Panc1 (cell line): Measurements from ENCODE around the gene EML5. TPM values are rescaled to one million over a fixed set of nuclear protein-coding genes. Genes with fewer than 3 reads are reported as not detected.

ENCODE experiments used
- ATAC-seq: fragments of 200-7000 bp; cut with Tn5 transposase; 2 replicates; pipeline ENCODE4 v1.9.1; 2020; ENCODE audit warnings: mild to moderate bottlenecking, moderate library complexity
- Bru-seq: library from RNA; stranded (reverse); fragments of 400-500 nt; gene quantifications from one replicate; lab custom pipeline; 2021; lab: Mats Ljungman, UMichigan
- BruChase-seq, 2 experiments: library from RNA; stranded (reverse); fragments of 400-500 nt; gene quantifications; one replicate each; lab custom pipeline; 2021; lab: Mats Ljungman, UMichigan
- BruUV-seq: library from RNA; stranded (reverse); fragments of 400-500 nt; replicated peaks from 2 replicates; lab custom pipeline; 2021; lab: Mats Ljungman, UMichigan
- CTCF ChIA-PET: fragments of 300-600 bp; sonication (Branson Sonifier 250); formaldehyde crosslinking; loops from one replicate; lab custom pipeline; 2022; ENCODE audit warnings: antibody characterized with exemption; lab: Charles Lee
- POLR2A ChIA-PET: fragments of 300-600 bp; sonication (Branson Sonifier 250); formaldehyde crosslinking; loops from one replicate; lab custom pipeline; 2022; ENCODE audit warnings: antibody characterized with exemption; lab: Charles Lee
- DNase-seq: peaks from one replicate; pipeline ENCODE4 v3.0.0-alpha.2; 2010; ENCODE audit warnings: low read depth, low spot score
- H3K27ac ChIP-seq: 2 replicates; pipeline ENCODE4 v1.5.1; 2011; ENCODE audit warnings: mild to moderate bottlenecking, low read length, inconsistent platforms
- H3K27me3 ChIP-seq: fragments of 200-500 bp; sonication (Bioruptor generic); 2 replicates; pipeline ENCODE4 v1.6.0; 2014; ENCODE audit warnings: low read length, inconsistent platforms; ENCODE audit not compliant: control insufficient read depth, insufficient read depth
- H3K36me3 ChIP-seq: fragments of 200-500 bp; sonication (Bioruptor generic); 2 replicates; pipeline ENCODE4 v1.5.1; 2014; ENCODE audit warnings: inconsistent platforms, mild to moderate bottlenecking, low read length, moderate library complexity; ENCODE audit not compliant: control insufficient read depth, insufficient read depth
- H3K4me1 ChIP-seq: 2 replicates; pipeline ENCODE4 v1.5.1; 2011; ENCODE audit warnings: inconsistent platforms, mild to moderate bottlenecking, low read length, moderate library complexity; ENCODE audit not compliant: control insufficient read depth, insufficient read depth
- H3K4me3 ChIP-seq, 2 experiments: 2 replicates each; pipeline ENCODE4 v1.5.1; 2011 to 2012; ENCODE audit warnings: low read depth in 2 of 2, low read length in 2 of 2, mild to moderate bottlenecking in 2 of 2, inconsistent platforms in 1 of 2, moderate library complexity in 1 of 2
- H3K9me3 ChIP-seq: fragments of 200-500 bp; sonication (Bioruptor generic); 2 replicates; pipeline ENCODE4 v1.5.1; 2014; ENCODE audit warnings: low read depth, mild to moderate bottlenecking, inconsistent platforms, low read length, moderate library complexity; ENCODE audit not compliant: control insufficient read depth, insufficient read depth
- POLR2AphosphoS5 ChIP-seq: IDR thresholded peaks from 2 replicates; pipeline ENCODE4 v1.6.1; 2012; ENCODE audit warnings: mild to moderate bottlenecking, low read depth, low read length, moderate library complexity
- SIN3A ChIP-seq: IDR thresholded peaks from 2 replicates; pipeline ENCODE4 v1.6.1; 2012; ENCODE audit warnings: low read depth, mild to moderate bottlenecking, low read length, moderate library complexity, borderline replicate concordance; ENCODE audit not compliant: insufficient read depth
- TCF7L2 ChIP-seq: IDR thresholded peaks from 2 replicates; pipeline ENCODE4 v1.6.1; 2011; ENCODE audit warnings: mild to moderate bottlenecking, low read depth, low read length, inconsistent platforms
- in situ Hi-C: cut with HindIII; loops from 2 replicates; pipeline ENCODE4 v1.10.0; 2016; ENCODE audit warnings: low sequenced_read_pairs, low pct_unique_long_range_greater_than_20kb
- intact Hi-C: fragments of 100-400 bp; cut with micrococcal nuclease; formaldehyde crosslinking; loops from one replicate; pipeline ENCODE4 v1.10.0; 2022; ENCODE audit not compliant: unreplicated experiment
- long read RNA-seq: library from polyadenylated mRNA; unstranded; transcript quantifications from one replicate; pipeline ENCODE4 v2.0.0, GENCODE V29; 2021; ENCODE audit not compliant: unreplicated experiment
- polyA plus RNA-seq: library from polyadenylated mRNA; unstranded; fragments of >200 nt; gene quantifications from one replicate; pipeline ENCODE4 v1.2.1, GENCODE V29; 2012; ENCODE audit warnings: missing spikeins; ENCODE audit not compliant: insufficient read length
- total RNA-seq: library from RNA; stranded (reverse); gene quantifications from one replicate; pipeline ENCODE4 v1.2.1, GENCODE V29; 2021; ENCODE audit not compliant: unreplicated experiment
- TF ChIP-seq, protein P1 (sequence below), 2 experiments: IDR thresholded peaks; 2 replicates each; pipeline ENCODE4 v1.6.1; 2011 to 2012; ENCODE audit warnings: low read depth in 2 of 2, control low read depth in 1 of 2, low read length in 1 of 2, mild to moderate bottlenecking in 1 of 2, moderate library complexity in 1 of 2; ENCODE audit not compliant: insufficient read depth in 1 of 2
- TF ChIP-seq, protein P2 (sequence below): fragments of 450-650 bp; IDR thresholded peaks from 2 replicates; pipeline ENCODE4 v1.5.1; 2017; ENCODE audit warnings: mild to moderate bottlenecking

Gene EML5
- total RNA-seq (0.10 TPM), Bru-seq, nascent RNA (percentile 15 among the genes with signal in this experiment), BruChase-seq, experiment 1, labeled RNA remaining after a 2-hour chase (percentile 13 among the genes with signal in this experiment), BruChase-seq, experiment 2, labeled RNA remaining after a 6-hour chase (percentile 12 among the genes with signal in this experiment)
- not detected for polyA plus RNA-seq
- long read RNA-seq, partial matches to known transcripts, result 0 of 1 reads
- long read RNA-seq, other reads (novel, unspliced or antisense), result 1 of 1 reads

- DNase-seq, result no peak
- CTCF ChIA-PET, result no interaction called here
- H3K4me3 ChIP-seq, result peak within 1 kb of the TSS; percentile 48 to 51
- peak; percentile 96 for ATAC-seq
- H3K27me3 ChIP-seq, result peaks cover 13% of the 10 kb centered on the region
- no peaks in the 10 kb centered on the region for H3K36me3 ChIP-seq
- no peak for TF ChIP-seq POLR2AphosphoS5
- TF ChIP-seq, protein P1, sequence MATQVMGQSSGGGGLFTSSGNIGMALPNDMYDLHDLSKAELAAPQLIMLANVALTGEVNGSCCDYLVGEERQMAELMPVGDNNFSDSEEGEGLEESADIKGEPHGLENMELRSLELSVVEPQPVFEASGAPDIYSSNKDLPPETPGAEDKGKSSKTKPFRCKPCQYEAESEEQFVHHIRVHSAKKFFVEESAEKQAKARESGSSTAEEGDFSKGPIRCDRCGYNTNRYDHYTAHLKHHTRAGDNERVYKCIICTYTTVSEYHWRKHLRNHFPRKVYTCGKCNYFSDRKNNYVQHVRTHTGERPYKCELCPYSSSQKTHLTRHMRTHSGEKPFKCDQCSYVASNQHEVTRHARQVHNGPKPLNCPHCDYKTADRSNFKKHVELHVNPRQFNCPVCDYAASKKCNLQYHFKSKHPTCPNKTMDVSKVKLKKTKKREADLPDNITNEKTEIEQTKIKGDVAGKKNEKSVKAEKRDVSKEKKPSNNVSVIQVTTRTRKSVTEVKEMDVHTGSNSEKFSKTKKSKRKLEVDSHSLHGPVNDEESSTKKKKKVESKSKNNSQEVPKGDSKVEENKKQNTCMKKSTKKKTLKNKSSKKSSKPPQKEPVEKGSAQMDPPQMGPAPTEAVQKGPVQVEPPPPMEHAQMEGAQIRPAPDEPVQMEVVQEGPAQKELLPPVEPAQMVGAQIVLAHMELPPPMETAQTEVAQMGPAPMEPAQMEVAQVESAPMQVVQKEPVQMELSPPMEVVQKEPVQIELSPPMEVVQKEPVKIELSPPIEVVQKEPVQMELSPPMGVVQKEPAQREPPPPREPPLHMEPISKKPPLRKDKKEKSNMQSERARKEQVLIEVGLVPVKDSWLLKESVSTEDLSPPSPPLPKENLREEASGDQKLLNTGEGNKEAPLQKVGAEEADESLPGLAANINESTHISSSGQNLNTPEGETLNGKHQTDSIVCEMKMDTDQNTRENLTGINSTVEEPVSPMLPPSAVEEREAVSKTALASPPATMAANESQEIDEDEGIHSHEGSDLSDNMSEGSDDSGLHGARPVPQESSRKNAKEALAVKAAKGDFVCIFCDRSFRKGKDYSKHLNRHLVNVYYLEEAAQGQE (IDR thresholded peaks at IDR 0.05; ENCODE audit: insufficient read depth in 1 of 2, low read depth in 2 of 2, low read length in 1 of 2), result no peak
- TF ChIP-seq SIN3A, result no peak
- no peak for TF ChIP-seq TCF7L2
- TF ChIP-seq, protein P2, sequence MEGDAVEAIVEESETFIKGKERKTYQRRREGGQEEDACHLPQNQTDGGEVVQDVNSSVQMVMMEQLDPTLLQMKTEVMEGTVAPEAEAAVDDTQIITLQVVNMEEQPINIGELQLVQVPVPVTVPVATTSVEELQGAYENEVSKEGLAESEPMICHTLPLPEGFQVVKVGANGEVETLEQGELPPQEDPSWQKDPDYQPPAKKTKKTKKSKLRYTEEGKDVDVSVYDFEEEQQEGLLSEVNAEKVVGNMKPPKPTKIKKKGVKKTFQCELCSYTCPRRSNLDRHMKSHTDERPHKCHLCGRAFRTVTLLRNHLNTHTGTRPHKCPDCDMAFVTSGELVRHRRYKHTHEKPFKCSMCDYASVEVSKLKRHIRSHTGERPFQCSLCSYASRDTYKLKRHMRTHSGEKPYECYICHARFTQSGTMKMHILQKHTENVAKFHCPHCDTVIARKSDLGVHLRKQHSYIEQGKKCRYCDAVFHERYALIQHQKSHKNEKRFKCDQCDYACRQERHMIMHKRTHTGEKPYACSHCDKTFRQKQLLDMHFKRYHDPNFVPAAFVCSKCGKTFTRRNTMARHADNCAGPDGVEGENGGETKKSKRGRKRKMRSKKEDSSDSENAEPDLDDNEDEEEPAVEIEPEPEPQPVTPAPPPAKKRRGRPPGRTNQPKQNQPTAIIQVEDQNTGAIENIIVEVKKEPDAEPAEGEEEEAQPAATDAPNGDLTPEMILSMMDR, result peak; percentile 31
- H3K9me3 ChIP-seq, result no peaks in the 10 kb centered on the region
- in situ Hi-C loops (no loop called here), intact Hi-C loops (no loop called here)
- POLR2A ChIA-PET, result no interaction called here
- H3K27ac ChIP-seq, result no peak within 1 kb of the TSS
- BruUV-seq, result no TSS peak
- no peaks in the 10 kb centered on the region for H3K4me1 ChIP-seq
These were observed at the start of gene EML5 for GRCh38 chr14:88792473-88793258. Gene EML5 (minus strand): TSS chr14:88792953. CDS start chr14:88792503, 450 bp downstream.

DNA sequence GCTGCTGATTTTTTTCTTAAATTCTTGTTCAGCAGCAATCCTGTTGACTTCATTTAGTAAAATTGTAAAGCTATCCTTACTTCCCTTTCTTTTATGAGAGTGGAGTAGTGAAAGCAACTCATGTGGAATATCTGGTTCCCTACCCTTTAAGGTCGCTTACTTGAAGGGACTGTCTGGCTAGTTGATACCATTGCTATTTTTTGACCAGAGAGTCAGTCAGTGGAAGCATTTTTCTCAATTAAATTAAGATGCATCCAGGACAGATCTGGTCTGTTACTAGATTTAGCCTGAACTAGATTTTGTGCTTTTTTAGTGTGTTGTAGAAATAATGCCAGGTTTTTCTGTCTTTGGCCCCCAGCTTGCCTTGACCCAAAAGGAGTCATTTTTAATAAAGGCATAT is 49.7 kb upstream of the EML5 start:
- Histone ChIP-seq H3K27me3 (no peaks in the 10 kb centered on the region), H3K36me3 (no peaks in the 10 kb centered on the region), H3K27ac (no peak overlapping the region), H3K9me3 (no peaks in the 10 kb centered on the region), H3K4me1 (no peaks in the 10 kb centered on the region), H3K4me3 (no peak overlapping the region)
- ChIA-PET CTCF (no interaction called here), POLR2A (no interaction called here)
- ATAC-seq (no peak), DNase-seq (no peak)
- in situ Hi-C loops (no loop called here), intact Hi-C loops (no loop called here)
- no TSS peak for BruUV-seq
- TF ChIP-seq, protein P2, result no peak
- TF ChIP-seq SIN3A, result no peak
- no peak for TF ChIP-seq TCF7L2
- TF ChIP-seq, protein P1 (IDR thresholded peaks at IDR 0.05; ENCODE audit: insufficient read depth in 1 of 2, low read depth in 2 of 2, low read length in 1 of 2), result no peak
- no peak for TF ChIP-seq POLR2AphosphoS5
